ENCODE measurements around the gene SLC49A3. TPM values are rescaled to one million over a fixed set of nuclear protein-coding genes. Genes with fewer than 3 reads are reported as not detected.

SLC49A3 gene
- total and polyA plus RNA-seq, 2 of the 4 experiments (the other 2 are of a cell fraction) = under 0.01 to 0.32 TPM

GRCh38 chr4:712093-712492, 23.1 kb upstream of the SLC49A3 start:
- in situ Hi-C loops (cut with MboI; ENCODE audit: low sequenced_read_pairs) (no loop called here), dilution Hi-C loops (cut with HindIII; ENCODE audit: low sequenced_read_pairs, unreplicated experiment) (no loop called here), intact Hi-C loops (cut with micrococcal nuclease) (no loop called here)
- Histone ChIP-seq H3K4me2 (ENCODE audit: low read depth, low read length) (no peak overlapping the region), H2BK20ac (ENCODE audit: low read depth, low read length) (no peak overlapping the region), H3K36me3 (ENCODE audit: control insufficient read depth, insufficient read depth, low read length) (peaks cover 15% of the 10 kb centered on the region), H3K18ac (ENCODE audit: low read depth, low read length) (no peak overlapping the region), H2AFZ (replicated peaks; ENCODE audit: low read length, poor library complexity) (no peak overlapping the region), H3K27me3 (ENCODE audit: control insufficient read depth, insufficient read depth, low read length) (no peaks in the 10 kb centered on the region), H3K9me3 (ENCODE audit: control insufficient read depth, insufficient read depth, low read length) (no peaks in the 10 kb centered on the region), H3K4ac (ENCODE audit: low read depth, low read length) (no peak overlapping the region), H3K9me1 (ENCODE audit: insufficient read depth, low read length) (peaks cover 12% of the 10 kb centered on the region; the same call in 1 of the 2 replicates), H3K4me1 (ENCODE audit: control insufficient read depth, insufficient read depth, low read length) (peaks cover 8% of the 10 kb centered on the region; the same call in 1 of the 2 replicates), H3K56ac (ENCODE audit: extremely low read depth, insufficient read depth, low read length) (no peak overlapping the region), H3K79me1 (ENCODE audit: low read depth in 1 of 2, low read length in 2 of 2) (peaks cover 9 to 43% of the 10 kb centered on the region in 2 experiments; a peak in 2 of 4 replicates), H3K27ac (ENCODE audit: insufficient read depth, low read length) (no peak overlapping the region), H3K9ac (ENCODE audit: low read depth, low read length) (no peak overlapping the region), H4K8ac (ENCODE audit: low read depth in 2 of 2, low read length in 2 of 2) (no peak overlapping the region), H2AK5ac (ENCODE audit: low read depth, low read length) (no peak overlapping the region), H3K23ac (ENCODE audit: low read depth, low read length) (no peak overlapping the region), H2BK120ac (ENCODE audit: low read depth, low read length) (no peak overlapping the region), H2BK5ac (ENCODE audit: low read depth, low read length, poor library complexity, severe bottlenecking) (no peak overlapping the region), H4K91ac (ENCODE audit: insufficient read depth, low read depth, low read length) (no peak overlapping the region), H2BK15ac (ENCODE audit: low read depth, low read length) (no peak overlapping the region), H2AK9ac (replicated peaks; ENCODE audit: low read depth, low read length, poor library complexity) (no peak overlapping the region), H3K4me3 (ENCODE audit: insufficient read depth, low read depth, low read length) (no peak overlapping the region), H3K14ac (replicated peaks; ENCODE audit: low read depth, low read length) (no peak overlapping the region), H4K5ac (ENCODE audit: low read depth, low read length) (no peak overlapping the region), H4K20me1 (ENCODE audit: insufficient read depth, low read length) (peaks cover 66% of the 10 kb centered on the region)
- CTCF ChIA-PET = no interaction called here
- TF ChIP-seq MAFK (IDR thresholded peaks at IDR 0.05; ENCODE audit: low read depth, low read length) (no peak), MXI1 (IDR thresholded peaks at IDR 0.05; ENCODE audit: borderline replicate concordance, low read depth, low read length) (no peak)
- WGBS, 2 experiments (ENCODE audit: extremely low coverage in 2 of 2, insufficient read length in 1 of 2) = no CpG with 5 or more reads among the region's 3 CpGs
- BruUV-seq (replicated peaks) = no TSS peak
- ATAC-seq (ENCODE audit: low read depth) (no peak), DNase-seq (no peak)
- POLR2A ChIA-PET (ENCODE audit: unreplicated experiment) = no interaction called here
